GM12878 (cell line): ENCODE data around the gene FGD3. TPM values are rescaled to one million over a fixed set of nuclear protein-coding genes. Genes with fewer than 3 reads are reported as not detected.

Source experiments
- BCL11A ChIP-seq: IDR thresholded peaks from 2 replicates; pipeline ENCODE4 v1.6.1; 2011; ENCODE audit warnings: low read depth, low read length
- BCL3 ChIP-seq: IDR thresholded peaks from 2 replicates; pipeline ENCODE4 v1.6.1; 2011; ENCODE audit warnings: borderline replicate concordance, low read depth, mild to moderate bottlenecking, moderate library complexity, low read length; ENCODE audit not compliant: insufficient read depth, poor library complexity, severe bottlenecking
- CBX5 ChIP-seq: sonication (generic); IDR thresholded peaks from 2 replicates; pipeline ENCODE4 v1.6.1; 2016; ENCODE audit warnings: low read depth, moderate library complexity, mild to moderate bottlenecking, inconsistent platforms
- EGR1 ChIP-seq, 2 experiments: IDR thresholded peaks; 1 replicate in 1 of 2; 2 replicates in 1 of 2; pipeline ENCODE4 v1.6.1; 2011 to 2012; ENCODE audit warnings: low read depth in 2 of 2, low read length in 2 of 2, borderline replicate concordance in 1 of 2, mild to moderate bottlenecking in 1 of 2, moderate library complexity in 1 of 2
- FOXK2 ChIP-seq: fragments of 450-650 bp; IDR thresholded peaks from 2 replicates; pipeline ENCODE4 v1.6.1; 2017; ENCODE audit warnings: mild to moderate bottlenecking, moderate library complexity
- FOXM1 ChIP-seq: IDR thresholded peaks from 2 replicates; pipeline ENCODE4 v1.6.1; 2012; ENCODE audit warnings: low read depth, mild to moderate bottlenecking, inconsistent platforms, low read length, moderate library complexity
- HDAC2 ChIP-seq: fragments of 200-600 bp; sonication (generic); IDR thresholded peaks from 2 replicates; pipeline ENCODE4 v1.6.1; 2017
- HDAC6 ChIP-seq: fragments of 200-600 bp; sonication (generic); IDR thresholded peaks from one replicate; pipeline ENCODE4 v1.8.0; 2017; ENCODE audit warnings: antibody characterized with exemption; ENCODE audit not compliant: unreplicated experiment
- MXI1 ChIP-seq: fragments of 150-350 bp; IDR thresholded peaks from 2 replicates; pipeline ENCODE4 v1.6.1; 2011; ENCODE audit warnings: low read depth, mild to moderate bottlenecking, inconsistent platforms, low read length, improper control_type of control experiment
- SMARCA5 ChIP-seq: fragments of 450-650 bp; IDR thresholded peaks from 2 replicates; pipeline ENCODE4 v1.6.1; 2017; ENCODE audit warnings: mild to moderate bottlenecking
- SP1 ChIP-seq: IDR thresholded peaks from one replicate; pipeline ENCODE4 v1.6.1; 2011; ENCODE audit warnings: low read depth, low read length
- SRF ChIP-seq, 2 experiments: IDR thresholded peaks; 2 replicates each; pipeline ENCODE4 v1.6.1; 2011; ENCODE audit warnings: low read depth in 2 of 2, low read length in 2 of 2, mild to moderate bottlenecking in 1 of 2, moderate library complexity in 1 of 2
- TCF12 ChIP-seq: IDR thresholded peaks from 2 replicates; pipeline ENCODE4 v1.6.1; 2011; ENCODE audit warnings: low read depth, mild to moderate bottlenecking, low read length
- WRNIP1 ChIP-seq: IDR thresholded peaks from 2 replicates; pipeline ENCODE4 v1.6.1; 2011; ENCODE audit warnings: low read depth, low read length, improper control_type of control experiment, borderline replicate concordance
- ZBED1 ChIP-seq: IDR thresholded peaks from 2 replicates; pipeline ENCODE4 v1.6.1; 2016; ENCODE audit warnings: borderline replicate concordance
- ZNF207 ChIP-seq: fragments of 450-650 bp; IDR thresholded peaks from 2 replicates; pipeline ENCODE4 v1.6.1; 2014; ENCODE audit warnings: antibody characterized with exemption, mild to moderate bottlenecking, borderline replicate concordance
- ZNF274 ChIP-seq: IDR thresholded peaks from one replicate; pipeline ENCODE4 v1.8.0; 2011; ENCODE audit not compliant: insufficient read length, insufficient read depth
- ZNF592 ChIP-seq: fragments of 450-650 bp; IDR thresholded peaks from 2 replicates; pipeline ENCODE4 v1.6.1; 2017; ENCODE audit warnings: mild to moderate bottlenecking, moderate library complexity
- ZNF622 ChIP-seq: fragments of 450-650 bp; IDR thresholded peaks from 2 replicates; pipeline ENCODE4 v1.6.1; 2017; ENCODE audit warnings: mild to moderate bottlenecking, inconsistent platforms
- polyA plus RNA-seq, 11 experiments: library from polyadenylated mRNA; depleted of rRNA in 4 of 11; unstranded in 6 of 11; stranded (reverse) in 5 of 11; fragments of >200 nt; fragmentation: Nextera tagmentation in 4 of 11; fragmentation: Illumina TruSeq in 1 of 11; extraction: Ambion mirVana in 4 of 11; extraction: Trizol in 1 of 11; gene quantifications; 1 replicate in 1 of 11; 2 replicates in 10 of 11; pipeline versions ENCODE4 v1.2.1 to v1.2.3, GENCODE V29; 2011 to 2016; ENCODE audit warnings: inconsistent platforms in 2 of 11, missing spikeins in 2 of 11, low read depth in 1 of 11
- total RNA-seq, 4 experiments: library from RNA; depleted of rRNA in 3 of 4; stranded (reverse); fragments of >200 nt in 3 of 4; fragmentation: Illumina TruSeq in 1 of 4; extraction: Trizol in 1 of 4; gene quantifications; 2 replicates each; pipeline versions ENCODE4 v1.2.1 to v1.2.3, GENCODE V29; 2013 to 2021
- TF ChIP-seq, protein P1 (sequence below): fragments of 450-650 bp; conservative IDR thresholded peaks from 2 replicates; pipeline ENCODE4 v1.6.1; 2017; ENCODE audit warnings: mild to moderate bottlenecking, moderate library complexity
- TF ChIP-seq, protein P2 (sequence below): fragments of 450-650 bp; IDR thresholded peaks from 2 replicates; pipeline ENCODE4 v1.6.1; 2016; ENCODE audit warnings: mild to moderate bottlenecking

The FGD3 gene
- total and polyA plus RNA-seq, 10 of the 15 experiments (the other 5 are each of a cell fraction or from before 2014, with no cell fraction given): 0.26 to 18.1 (median 12.4) TPM

GRCh38 chr9:93058355-93059010 is 111.2 kb downstream of the FGD3 start, which contains the start of gene SUSD3 (continued):
- TF ChIP-seq WRNIP1: no peak
- TF ChIP-seq SRF (IDR thresholded peaks at IDR 0.05; ENCODE audit: low read depth in 2 of 2, low read length in 2 of 2): no peak
- TF ChIP-seq ZNF622: no peak
- TF ChIP-seq BCL11A: peak; percentile 35; the same call in 1 of the 2 replicates
- TF ChIP-seq FOXK2: no peak
- TF ChIP-seq MXI1: peak; percentile 26; the same call in 1 of the 2 replicates
- no peak for TF ChIP-seq ZNF592
- no peak for TF ChIP-seq BCL3
- TF ChIP-seq ZBED1: no peak
- TF ChIP-seq HDAC2: no peak
- TF ChIP-seq ZNF207: no peak
- 0 out of 2 replicates have a peak, but pooled peaks have one; percentile 55 for TF ChIP-seq TCF12
- no peak for TF ChIP-seq ZNF274
- TF ChIP-seq, protein P1, sequence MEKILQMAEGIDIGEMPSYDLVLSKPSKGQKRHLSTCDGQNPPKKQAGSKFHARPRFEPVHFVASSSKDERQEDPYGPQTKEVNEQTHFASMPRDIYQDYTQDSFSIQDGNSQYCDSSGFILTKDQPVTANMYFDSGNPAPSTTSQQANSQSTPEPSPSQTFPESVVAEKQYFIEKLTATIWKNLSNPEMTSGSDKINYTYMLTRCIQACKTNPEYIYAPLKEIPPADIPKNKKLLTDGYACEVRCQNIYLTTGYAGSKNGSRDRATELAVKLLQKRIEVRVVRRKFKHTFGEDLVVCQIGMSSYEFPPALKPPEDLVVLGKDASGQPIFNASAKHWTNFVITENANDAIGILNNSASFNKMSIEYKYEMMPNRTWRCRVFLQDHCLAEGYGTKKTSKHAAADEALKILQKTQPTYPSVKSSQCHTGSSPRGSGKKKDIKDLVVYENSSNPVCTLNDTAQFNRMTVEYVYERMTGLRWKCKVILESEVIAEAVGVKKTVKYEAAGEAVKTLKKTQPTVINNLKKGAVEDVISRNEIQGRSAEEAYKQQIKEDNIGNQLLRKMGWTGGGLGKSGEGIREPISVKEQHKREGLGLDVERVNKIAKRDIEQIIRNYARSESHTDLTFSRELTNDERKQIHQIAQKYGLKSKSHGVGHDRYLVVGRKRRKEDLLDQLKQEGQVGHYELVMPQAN: no peak; the same call in 1 of the 2 replicates
- peak; percentile 86 for TF ChIP-seq SMARCA5
- TF ChIP-seq, protein P2, sequence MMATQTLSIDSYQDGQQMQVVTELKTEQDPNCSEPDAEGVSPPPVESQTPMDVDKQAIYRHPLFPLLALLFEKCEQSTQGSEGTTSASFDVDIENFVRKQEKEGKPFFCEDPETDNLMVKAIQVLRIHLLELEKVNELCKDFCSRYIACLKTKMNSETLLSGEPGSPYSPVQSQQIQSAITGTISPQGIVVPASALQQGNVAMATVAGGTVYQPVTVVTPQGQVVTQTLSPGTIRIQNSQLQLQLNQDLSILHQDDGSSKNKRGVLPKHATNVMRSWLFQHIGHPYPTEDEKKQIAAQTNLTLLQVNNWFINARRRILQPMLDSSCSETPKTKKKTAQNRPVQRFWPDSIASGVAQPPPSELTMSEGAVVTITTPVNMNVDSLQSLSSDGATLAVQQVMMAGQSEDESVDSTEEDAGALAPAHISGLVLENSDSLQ: no peak
- TF ChIP-seq CBX5: no peak
- TF ChIP-seq HDAC6: no peak
- no peak for TF ChIP-seq FOXM1
- TF ChIP-seq SP1: peak; percentile 75
- peak in 1 of 2 experiments; percentile 15; a peak in 1 of 3 replicates for TF ChIP-seq EGR1 (IDR thresholded peaks at IDR 0.05; ENCODE audit: borderline replicate concordance in 1 of 2, low read depth in 2 of 2, low read length in 2 of 2)
